Adrenal gland (tissue), 12 donors: ENCODE results near the gene NOC4L. TPM values are rescaled to one million over a fixed set of nuclear protein-coding genes. Genes with fewer than 3 reads are reported as not detected.

Experiments
- DNase-seq, 7 donors: peaks; one replicate each; pipeline ENCODE4 v3.0.0-alpha.2; 2019 to 2020
- H3K27ac ChIP-seq, 5 donors: fragments of 200-600 bp; sonication (generic) in 4 of 5; 1 replicate in 3 of 5; 2 replicates in 2 of 5; pipeline versions ENCODE4 v1.5.1 to v1.8.0; 2016 to 2020; ENCODE audit warnings: mild to moderate bottlenecking in 1 of 5
- H3K27me3 ChIP-seq: fragments of 200-600 bp; 2 replicates; pipeline ENCODE4 v1.8.0; 2021
- H3K36me3 ChIP-seq, 2 donors: fragments of 200-600 bp; replicated peaks in 1 of 2; 1 replicate in 1 of 2; 2 replicates in 1 of 2; pipeline versions ENCODE4 v1.5.1 to v1.8.0; 2018 to 2022
- H3K4me1 ChIP-seq, 2 donors: fragments of 200-600 bp; replicated peaks in 1 of 2; 1 replicate in 1 of 2; 2 replicates in 1 of 2; pipeline versions ENCODE4 v1.5.1 to v1.8.0; 2018 to 2021
- H3K4me3 ChIP-seq, 4 donors: fragments of 200-600 bp; sonication (generic) in 3 of 4; one replicate each; pipeline ENCODE4 v1.5.1; 2016 to 2018
- H3K9me3 ChIP-seq, 3 donors: fragments of 200-600 bp; sonication (generic) in 1 of 3; replicated peaks in 1 of 3; 1 replicate in 2 of 3; 2 replicates in 1 of 3; pipeline versions ENCODE4 v1.5.1 to v1.8.0; 2016 to 2021
- CTCF ChIP-seq, 6 experiments: fragments of 450-650 bp in 4 of 6; fragments of 200-600 bp in 2 of 6; sonication (generic) in 1 of 6; IDR thresholded peaks; 1 replicate in 5 of 6; 2 replicates in 1 of 6; pipeline versions ENCODE4 v1.5.1 to v1.8.0; 2016 to 2021; ENCODE audit warnings: antibody characterized with exemption in 6 of 6, mild to moderate bottlenecking in 2 of 6, moderate library complexity in 1 of 6
- POLR2A ChIP-seq, 2 donors: fragments of 450-650 bp; IDR thresholded peaks; one replicate each; pipeline ENCODE4 v1.6.1; 2017; ENCODE audit warnings: antibody characterized with exemption in 2 of 2, mild to moderate bottlenecking in 2 of 2, moderate library complexity in 1 of 2
- WGBS, 4 donors: extraction: QIAGEN DNeasy Blood & Tissue Kit in 2 of 4; methylation state at CpG; one replicate each; pipeline versions ENCODE4 v1.1.5 to v1.1.7; 2013 to 2017; 5-methylcytosine and 5-hydroxymethylcytosine counted together
- intact Hi-C, 2 donors: fragments of 100-400 bp; cut with DNase I; formaldehyde crosslinking; loops; one replicate each; pipeline versions ENCODE4 v1.14.1 to v1.15.0; 2022 to 2023
- polyA plus RNA-seq, 3 donors: library from polyadenylated mRNA; stranded (reverse); fragments of 200-250 nt in 2 of 3; fragments of 350-450 nt in 1 of 3; fragmentation: Illumina TruSeq in 1 of 3; extraction: RNeasy Lipid Tissue Mini Kit (QIAGEN cat#74804) in 1 of 3; gene quantifications; one replicate each; pipeline ENCODE4 v1.2.3, GENCODE V29; 2013 to 2014
- total RNA-seq, 9 donors: library from RNA; depleted of rRNA in 4 of 9; stranded (reverse); fragments of >200 nt in 4 of 9; fragments of 120-200 nt in 1 of 9; fragmentation: NEBNext Ultra II Directional in 1 of 9; extraction: Animal tissue kit (Norgen Biotek cat#: 25700) in 1 of 9; gene quantifications; one replicate each; pipeline versions ENCODE4 v1.1.0 to v1.2.4, GENCODE V29; 2013 to 2023
- donor health status: healthy with polysubstance abuse.
- donor health status: Bipolar disorder and iron deficiency.
- donor health status: DM: yes; HTN: yes; CAD: no.
- donor health status: DM: no; HTN: no; CAD: no.
- donor health status: DM: no; HTN: no; CAD: no.
- donor health status: DM: yes; HTN: yes; CAD: no.

Gene NOC4L
- total and polyA plus RNA-seq, 12 donors: 4.7 to 51.5 (median 17.5) TPM

- Histone ChIP-seq H3K27ac (no peak overlapping the region), H3K4me1 (no peaks in the 10 kb centered on the region), H3K36me3 (peaks cover 0 to 27% of the 10 kb centered on the region in 2 donors), H3K9me3 (no peaks in the 10 kb centered on the region), H3K4me3 (no peak overlapping the region), H3K27me3 (no peaks in the 10 kb centered on the region)
- DNase-seq: peak in 1 of 7 donors; percentile 36
- TF ChIP-seq POLR2A (IDR thresholded peaks at IDR 0.05): no peak
- TF ChIP-seq CTCF (IDR thresholded peaks at IDR 0.05): no peak
- WGBS, 4 donors: 91 to 100% (median 98%) methylated on average over 3 of the region's 3 CpGs
- intact Hi-C loops: no loop called here
Measured at GRCh38 chr12:132129007-132129406, 15.2 kb upstream of the NOC4L start.

GRCh38 chr12:132130690-132131089 lies 13.6 kb upstream of the NOC4L start:
- Histone ChIP-seq H3K4me1 (no peaks in the 10 kb centered on the region), H3K27me3 (no peaks in the 10 kb centered on the region), H3K36me3 (peaks cover 0 to 20% of the 10 kb centered on the region in 2 donors), H3K27ac (no peak overlapping the region), H3K4me3 (no peak overlapping the region), H3K9me3 (no peaks in the 10 kb centered on the region)
- TF ChIP-seq POLR2A (IDR thresholded peaks at IDR 0.05) (no peak), CTCF (IDR thresholded peaks at IDR 0.05) (no peak)
- 96 to 98% (median 97%) methylated on average over 7 to 14 of the region's 14 CpGs for WGBS, 4 donors
- intact Hi-C loops: no loop called here
- DNase-seq: no peak

GRCh38 chr12:132131229-132131628 lies 13.0 kb upstream of the NOC4L start:
- WGBS, 4 donors: 96 to 98% (median 98%) methylated on average over 14 of the region's 14 CpGs
- Histone ChIP-seq H3K9me3 (no peaks in the 10 kb centered on the region), H3K27ac (no peak overlapping the region), H3K4me3 (no peak overlapping the region), H3K4me1 (no peaks in the 10 kb centered on the region), H3K36me3 (peaks cover 0 to 16% of the 10 kb centered on the region in 2 donors), H3K27me3 (no peaks in the 10 kb centered on the region)
- intact Hi-C loops: no loop called here
- TF ChIP-seq CTCF (IDR thresholded peaks at IDR 0.05): no peak
- TF ChIP-seq POLR2A (IDR thresholded peaks at IDR 0.05): no peak
- DNase-seq: peak in 1 of 7 donors; percentile 30

- no peaks in the 10 kb centered on the region for H3K27me3 ChIP-seq
- no peak for DNase-seq
- H3K4me1 ChIP-seq: no peaks in the 10 kb centered on the region
- 88 to 95% (median 93%) methylated on average over 11 to 14 of the region's 14 CpGs for WGBS, 4 donors
- TF ChIP-seq CTCF (IDR thresholded peaks at IDR 0.05): no peak
- TF ChIP-seq POLR2A (IDR thresholded peaks at IDR 0.05): no peak
- no peaks in the 10 kb centered on the region for H3K9me3 ChIP-seq
- H3K36me3 ChIP-seq: peaks cover 0 to 9% of the 10 kb centered on the region in 2 donors
- no peak overlapping the region for H3K4me3 ChIP-seq
- no peak overlapping the region for H3K27ac ChIP-seq
- intact Hi-C loops: no loop called here
Measured at GRCh38 chr12:132131952-132132351, 12.3 kb upstream of the NOC4L start.
